NCI-H460 (cell line): ENCODE results near the gene CCRL2. TPM values are rescaled to one million over a fixed set of nuclear protein-coding genes. Genes with fewer than 3 reads are reported as not detected.
"Not testable (repeated sequence)": the region's sequence is repeated elsewhere in the genome, so short reads cannot be mapped to it uniquely, and the experiment has no call there.

Experiments used
- DNase-seq: peaks from one replicate; pipeline ENCODE4 v3.0.0-alpha.2; 2016; ENCODE audit warnings: low read depth; ENCODE audit errors: extremely low read depth
- total RNA-seq: library from RNA; depleted of rRNA; stranded (reverse); fragments of >200 nt; shearing (Covaris generic); gene quantifications from 2 replicates; pipeline ENCODE4 v1.2.3, GENCODE V29; 2014

CCRL2 gene
- total RNA-seq, 1 experiment from 2014 or later, result not detected

DNA sequence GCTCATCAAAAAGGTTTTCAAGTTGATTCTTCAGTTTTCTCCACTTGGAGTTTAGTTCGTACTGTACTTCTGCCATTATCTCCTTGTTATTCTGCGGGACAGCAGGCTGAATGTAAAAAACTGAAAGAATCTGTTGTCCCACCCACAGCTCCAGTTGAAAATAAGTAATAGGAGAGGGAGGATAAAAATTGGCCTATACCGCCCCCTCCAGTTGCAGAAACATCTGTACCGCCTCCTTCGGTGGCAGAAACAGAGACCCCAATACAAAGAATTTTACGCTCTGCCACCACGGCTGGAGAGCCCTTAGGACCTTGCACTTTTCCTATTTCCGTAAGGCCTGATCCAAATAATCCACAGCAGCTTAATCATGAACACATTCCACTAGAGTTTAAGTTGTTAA is 20.3 kb downstream of the CCRL2 start:
- DNase-seq, result not testable (repeated sequence)

GRCh38 chr3:46427916-46428833 is 21.1 kb downstream of the CCRL2 start:
- DNase-seq, result no peak

DNA sequence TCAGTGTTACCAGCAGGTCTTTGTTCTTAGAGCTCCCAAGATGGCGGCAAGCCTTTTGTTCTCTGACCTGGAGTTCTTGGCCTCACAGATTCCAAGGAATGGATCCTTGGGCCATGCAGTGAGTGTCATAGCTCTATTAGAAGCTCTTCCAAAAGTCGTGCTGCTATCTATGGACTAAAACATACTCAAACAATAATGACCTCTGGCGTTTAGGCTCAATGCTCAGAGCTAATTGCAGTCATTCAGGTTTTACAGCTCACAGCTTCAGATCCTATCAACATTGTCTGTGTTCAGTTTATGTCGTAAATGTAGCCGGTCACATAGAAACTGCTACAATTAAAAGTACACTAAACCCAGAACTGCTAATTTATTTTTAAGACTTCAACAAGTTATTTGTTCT is 22.2 kb downstream of the CCRL2 start:
- DNase-seq, result no peak

GRCh38 chr3:46429671-46430070 is 22.6 kb downstream of the CCRL2 start:
- no peak for DNase-seq

GRCh38 chr3:46430879-46431278 is 23.8 kb downstream of the CCRL2 start:
- DNase-seq, result not testable (repeated sequence)

DNA sequence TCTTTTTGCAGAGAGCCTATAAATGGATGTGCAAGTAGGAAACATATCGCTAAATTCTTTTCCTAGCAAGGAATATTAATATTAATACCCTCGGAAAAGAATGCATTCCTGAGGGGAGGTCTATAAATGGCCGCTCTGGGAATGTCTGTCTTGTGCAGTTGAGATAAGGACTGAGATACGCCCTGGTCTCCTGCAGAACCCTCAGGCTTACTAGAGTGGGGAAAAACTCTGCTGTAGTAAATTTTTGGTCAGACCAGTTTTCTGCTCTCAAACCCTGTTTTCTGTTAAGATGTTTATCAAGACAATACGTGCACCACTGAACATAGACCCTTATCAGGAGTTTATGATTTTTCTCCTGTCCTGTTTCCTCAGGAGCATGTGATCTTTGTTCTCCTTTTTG is 24.8 kb downstream of the CCRL2 start:
- DNase-seq, result not testable (repeated sequence)

GRCh38 chr3:46433118-46433517 is 26.1 kb downstream of the CCRL2 start:
- not testable (repeated sequence) for DNase-seq

GRCh38 chr3:46433841-46434240 is 26.8 kb downstream of the CCRL2 start:
- no peak for DNase-seq

GRCh38 chr3:46435081-46435726 is 28.1 kb downstream of the CCRL2 start:
- no peak for DNase-seq

DNA sequence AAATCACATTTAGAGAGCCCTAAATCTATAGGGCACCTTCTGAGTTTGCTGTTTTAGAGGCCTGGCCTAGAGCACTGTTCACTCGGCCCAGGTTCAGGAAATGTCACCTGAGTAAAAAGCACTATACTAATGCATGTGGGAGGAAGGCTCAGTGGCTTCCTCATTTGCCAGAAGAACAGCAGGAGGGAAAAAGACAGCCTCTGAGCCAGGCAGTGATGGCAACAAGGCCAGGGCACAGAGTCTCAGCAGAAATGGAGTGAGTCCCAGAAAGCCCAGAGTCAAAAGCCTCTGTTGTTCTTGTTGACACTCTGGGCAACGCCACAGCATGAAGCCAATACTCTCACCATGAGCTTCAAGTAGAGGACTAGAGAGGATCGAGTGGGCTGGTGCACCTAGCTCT is 31.8 kb downstream of the CCRL2 start:
- DNase-seq, result no peak

DNA sequence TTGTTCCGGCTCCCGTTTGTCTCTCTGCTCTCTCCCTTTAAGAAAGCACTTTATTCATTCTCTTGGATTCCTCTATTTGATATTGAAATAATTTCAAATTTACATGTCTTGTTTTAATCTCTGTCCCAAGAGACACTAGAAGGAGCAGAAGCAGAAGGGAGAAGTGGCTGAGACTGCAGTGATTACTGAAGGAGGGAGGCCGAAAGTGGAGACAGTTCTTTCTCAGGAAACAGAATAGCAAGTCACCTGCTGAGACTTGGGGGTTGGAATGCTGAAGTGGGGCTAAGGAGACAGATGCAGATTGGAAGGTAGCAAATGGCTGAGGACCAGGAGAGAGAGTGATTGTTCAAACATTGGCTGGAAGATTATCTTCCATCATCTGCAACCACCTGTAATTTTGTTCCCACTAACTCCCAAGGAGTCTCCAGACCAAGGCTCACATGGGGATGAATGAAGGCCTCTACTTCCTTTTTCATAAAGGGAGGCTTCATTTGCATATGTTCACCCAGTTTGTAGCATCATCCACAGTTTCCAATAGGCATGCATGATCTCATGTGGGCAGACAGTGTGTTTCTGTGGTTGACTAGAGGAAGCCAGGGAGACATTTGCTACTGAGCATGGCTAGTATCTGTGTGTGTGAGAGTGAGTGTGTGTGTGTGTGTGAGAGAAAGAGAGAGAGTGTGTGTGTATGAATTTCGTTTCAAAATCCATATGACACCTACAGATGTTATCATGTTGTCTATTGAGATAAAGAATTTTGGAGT is 33.7 kb downstream of the CCRL2 start:
- DNase-seq, result no peak

DNA sequence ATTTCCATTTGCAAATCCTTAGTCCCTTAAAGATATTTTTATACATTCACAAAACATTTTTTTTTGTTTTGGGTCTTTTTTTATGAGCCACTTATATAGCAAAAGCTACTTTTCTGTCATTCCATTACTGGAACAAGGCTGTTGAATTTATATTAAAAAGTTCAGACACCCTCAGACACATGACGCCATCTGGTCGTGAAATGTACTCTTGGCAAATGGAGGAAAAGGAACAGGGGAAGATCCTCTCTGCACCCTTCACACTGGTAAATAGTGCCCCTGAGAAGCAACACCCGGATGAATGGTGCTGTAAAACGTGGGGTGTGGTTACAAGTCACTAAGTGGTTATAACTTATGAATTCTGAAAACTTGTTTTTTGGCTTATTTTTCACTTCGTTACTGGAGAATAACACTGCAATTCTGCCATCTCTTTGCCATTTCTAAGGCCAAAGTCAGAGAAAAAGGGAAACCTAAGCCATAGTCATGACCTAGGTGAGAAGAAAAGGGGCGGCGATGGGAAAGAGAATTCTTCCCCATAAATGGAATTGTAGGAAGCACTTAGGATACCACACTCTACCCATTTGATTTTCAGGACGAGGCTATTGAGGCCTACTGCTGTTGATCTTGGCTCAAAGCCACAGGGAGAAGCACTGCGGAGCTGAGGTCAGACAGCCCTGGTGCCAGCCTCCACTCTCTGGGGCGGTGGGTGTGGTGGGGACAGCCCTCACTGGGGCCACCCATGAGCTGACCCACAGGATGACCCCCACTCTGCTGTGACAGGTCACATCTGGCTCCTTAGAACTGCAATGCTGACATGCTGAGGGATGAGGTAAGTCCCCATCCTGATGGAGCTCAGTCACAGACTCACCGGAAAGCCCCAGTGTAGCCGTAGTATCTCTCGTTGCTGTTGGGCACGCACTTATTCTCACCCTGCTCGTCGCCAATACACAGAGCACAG is 35.8 kb downstream of the CCRL2 start:
- DNase-seq, result peak; percentile 18

- DNase-seq, result no peak
These were observed 40.3 kb downstream of the CCRL2 start for GRCh38 chr3:46447228-46447985.

DNA sequence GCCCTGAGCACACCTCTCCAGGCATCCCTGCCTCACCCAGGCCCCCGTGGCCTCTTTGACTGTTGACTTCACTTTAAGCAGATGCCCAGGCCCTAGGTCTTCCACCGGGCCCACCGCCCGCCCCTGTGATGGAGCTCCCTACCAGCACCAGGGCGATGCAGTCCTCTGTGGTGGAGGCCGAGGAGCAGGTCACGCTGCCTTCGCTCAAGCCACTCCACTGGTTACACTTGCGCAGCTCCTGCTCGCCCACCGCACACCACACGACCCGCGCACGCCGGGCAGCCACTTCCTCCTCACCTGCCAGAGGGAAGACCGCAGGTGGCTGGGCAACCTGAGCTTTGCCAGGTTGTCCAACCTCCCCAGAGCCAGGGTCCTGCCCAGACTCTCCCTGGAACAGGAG is 41.7 kb downstream of the CCRL2 start:
- DNase-seq, result no peak

GRCh38 chr3:46449755-46450552 is 42.9 kb downstream of the CCRL2 start:
- DNase-seq, result peak; percentile 1

DNA sequence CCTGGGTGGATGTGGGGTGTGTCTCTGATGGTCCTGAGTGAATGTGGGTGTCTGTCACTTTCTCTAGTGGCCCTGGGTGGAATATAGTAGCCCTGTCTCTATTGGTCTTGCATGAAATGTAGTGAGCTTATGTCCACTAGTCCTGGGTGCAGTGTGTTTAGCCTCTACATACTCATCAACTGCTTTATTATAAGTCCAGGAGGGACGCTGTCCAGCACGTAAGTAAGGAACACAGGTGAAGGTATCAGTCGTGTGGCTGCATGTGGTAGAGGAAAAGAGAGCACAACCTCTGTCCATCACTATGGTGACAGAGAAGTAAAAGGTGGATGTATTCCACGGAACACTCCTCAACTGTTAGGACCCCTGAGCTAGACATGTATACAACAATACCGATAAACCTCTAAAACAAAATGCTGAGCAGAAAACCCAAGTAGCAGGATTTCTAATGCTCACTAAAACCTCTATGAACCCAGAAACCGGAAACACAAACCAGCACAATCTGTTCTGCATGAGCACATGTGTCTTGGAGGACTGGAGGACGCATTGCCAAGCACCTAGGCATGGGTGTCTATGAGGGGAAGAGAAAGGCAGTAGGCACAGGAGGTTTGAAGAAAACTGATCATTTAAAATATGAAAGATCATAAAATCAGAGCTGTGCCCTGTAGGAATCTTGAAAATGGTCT is 46.6 kb downstream of the CCRL2 start:
- no peak for DNase-seq

DNA sequence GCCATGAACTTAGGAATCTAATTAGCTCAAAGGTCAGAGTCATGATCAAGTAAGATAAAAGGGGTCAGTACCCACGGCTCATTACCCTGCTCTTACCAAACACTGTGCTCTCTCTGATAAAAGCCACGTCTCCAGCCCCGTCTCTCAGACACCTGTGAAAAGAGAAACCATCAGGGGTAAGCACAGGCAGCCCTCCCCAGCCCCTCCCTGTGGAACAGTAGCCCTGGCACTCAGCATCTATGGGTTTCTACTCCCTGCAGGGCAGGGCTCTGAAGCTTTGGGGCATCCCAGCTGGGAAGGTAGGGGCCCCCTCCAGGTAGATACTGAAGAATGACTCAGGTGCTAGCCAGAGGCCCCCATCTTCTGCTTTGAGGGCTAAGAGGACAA is 47.1 kb downstream of the CCRL2 start:
- DNase-seq, result no peak

DNA sequence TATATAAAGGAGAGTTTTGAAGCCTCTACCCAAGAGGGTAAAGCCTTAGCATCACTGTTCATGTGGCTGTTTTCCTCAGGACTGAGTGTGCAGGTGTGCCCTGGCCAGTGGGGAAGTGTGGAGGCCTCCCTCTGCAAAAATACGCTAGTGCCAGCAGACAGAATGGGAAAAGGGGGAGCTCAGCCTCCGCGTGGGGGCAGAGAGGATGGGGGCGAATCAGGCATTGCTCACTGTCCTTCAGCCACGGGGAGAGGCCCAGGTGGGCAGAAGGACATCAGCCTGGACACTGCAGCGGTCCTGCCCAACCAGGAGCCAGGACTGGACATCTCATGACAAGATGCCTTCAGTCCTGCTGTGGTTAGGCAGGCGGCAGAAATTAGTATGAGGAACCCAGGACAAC is 47.5 kb downstream of the CCRL2 start:
- no peak for DNase-seq
